Panc1 (cell line): ENCODE results near the gene TRIB2.

ENCODE experiments used
- POLR2AphosphoS5 ChIP-seq: IDR thresholded peaks from 2 replicates; pipeline ENCODE4 v1.6.1; 2012; ENCODE audit warnings: mild to moderate bottlenecking, low read depth, low read length, moderate library complexity
- SIN3A ChIP-seq: IDR thresholded peaks from 2 replicates; pipeline ENCODE4 v1.6.1; 2012; ENCODE audit warnings: low read depth, mild to moderate bottlenecking, low read length, moderate library complexity, borderline replicate concordance; ENCODE audit not compliant: insufficient read depth
- TF ChIP-seq, protein P1 (sequence below): fragments of 450-650 bp; IDR thresholded peaks from 2 replicates; pipeline ENCODE4 v1.5.1; 2017; ENCODE audit warnings: mild to moderate bottlenecking
- TF ChIP-seq, protein P2 (sequence below), 2 experiments: IDR thresholded peaks; 2 replicates each; pipeline ENCODE4 v1.6.1; 2011 to 2012; ENCODE audit warnings: low read depth in 2 of 2, control low read depth in 1 of 2, low read length in 1 of 2, mild to moderate bottlenecking in 1 of 2, moderate library complexity in 1 of 2; ENCODE audit not compliant: insufficient read depth in 1 of 2

DNA sequence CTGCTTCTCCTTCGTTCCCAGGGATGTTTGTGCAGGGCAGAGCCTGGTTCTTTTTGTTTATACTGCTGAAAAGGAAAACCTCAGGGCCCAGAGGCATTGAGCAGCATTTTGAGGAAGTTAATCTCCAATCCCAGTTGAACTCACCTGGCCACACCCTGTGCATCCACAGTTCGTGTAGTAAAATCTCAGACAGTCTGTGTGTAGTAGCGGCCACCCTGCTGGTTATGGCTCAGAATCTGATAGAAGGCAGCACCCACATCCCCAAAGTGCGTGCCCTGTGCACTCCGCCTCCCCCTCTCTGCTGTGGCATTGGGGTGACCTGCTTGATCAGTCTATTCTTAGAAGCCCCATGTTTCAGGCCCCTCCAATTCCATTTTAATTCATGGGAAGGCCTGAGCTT is 10.9 kb downstream of the TRIB2 start:
- TF ChIP-seq, protein P1, sequence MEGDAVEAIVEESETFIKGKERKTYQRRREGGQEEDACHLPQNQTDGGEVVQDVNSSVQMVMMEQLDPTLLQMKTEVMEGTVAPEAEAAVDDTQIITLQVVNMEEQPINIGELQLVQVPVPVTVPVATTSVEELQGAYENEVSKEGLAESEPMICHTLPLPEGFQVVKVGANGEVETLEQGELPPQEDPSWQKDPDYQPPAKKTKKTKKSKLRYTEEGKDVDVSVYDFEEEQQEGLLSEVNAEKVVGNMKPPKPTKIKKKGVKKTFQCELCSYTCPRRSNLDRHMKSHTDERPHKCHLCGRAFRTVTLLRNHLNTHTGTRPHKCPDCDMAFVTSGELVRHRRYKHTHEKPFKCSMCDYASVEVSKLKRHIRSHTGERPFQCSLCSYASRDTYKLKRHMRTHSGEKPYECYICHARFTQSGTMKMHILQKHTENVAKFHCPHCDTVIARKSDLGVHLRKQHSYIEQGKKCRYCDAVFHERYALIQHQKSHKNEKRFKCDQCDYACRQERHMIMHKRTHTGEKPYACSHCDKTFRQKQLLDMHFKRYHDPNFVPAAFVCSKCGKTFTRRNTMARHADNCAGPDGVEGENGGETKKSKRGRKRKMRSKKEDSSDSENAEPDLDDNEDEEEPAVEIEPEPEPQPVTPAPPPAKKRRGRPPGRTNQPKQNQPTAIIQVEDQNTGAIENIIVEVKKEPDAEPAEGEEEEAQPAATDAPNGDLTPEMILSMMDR: no peak
- TF ChIP-seq, protein P2, sequence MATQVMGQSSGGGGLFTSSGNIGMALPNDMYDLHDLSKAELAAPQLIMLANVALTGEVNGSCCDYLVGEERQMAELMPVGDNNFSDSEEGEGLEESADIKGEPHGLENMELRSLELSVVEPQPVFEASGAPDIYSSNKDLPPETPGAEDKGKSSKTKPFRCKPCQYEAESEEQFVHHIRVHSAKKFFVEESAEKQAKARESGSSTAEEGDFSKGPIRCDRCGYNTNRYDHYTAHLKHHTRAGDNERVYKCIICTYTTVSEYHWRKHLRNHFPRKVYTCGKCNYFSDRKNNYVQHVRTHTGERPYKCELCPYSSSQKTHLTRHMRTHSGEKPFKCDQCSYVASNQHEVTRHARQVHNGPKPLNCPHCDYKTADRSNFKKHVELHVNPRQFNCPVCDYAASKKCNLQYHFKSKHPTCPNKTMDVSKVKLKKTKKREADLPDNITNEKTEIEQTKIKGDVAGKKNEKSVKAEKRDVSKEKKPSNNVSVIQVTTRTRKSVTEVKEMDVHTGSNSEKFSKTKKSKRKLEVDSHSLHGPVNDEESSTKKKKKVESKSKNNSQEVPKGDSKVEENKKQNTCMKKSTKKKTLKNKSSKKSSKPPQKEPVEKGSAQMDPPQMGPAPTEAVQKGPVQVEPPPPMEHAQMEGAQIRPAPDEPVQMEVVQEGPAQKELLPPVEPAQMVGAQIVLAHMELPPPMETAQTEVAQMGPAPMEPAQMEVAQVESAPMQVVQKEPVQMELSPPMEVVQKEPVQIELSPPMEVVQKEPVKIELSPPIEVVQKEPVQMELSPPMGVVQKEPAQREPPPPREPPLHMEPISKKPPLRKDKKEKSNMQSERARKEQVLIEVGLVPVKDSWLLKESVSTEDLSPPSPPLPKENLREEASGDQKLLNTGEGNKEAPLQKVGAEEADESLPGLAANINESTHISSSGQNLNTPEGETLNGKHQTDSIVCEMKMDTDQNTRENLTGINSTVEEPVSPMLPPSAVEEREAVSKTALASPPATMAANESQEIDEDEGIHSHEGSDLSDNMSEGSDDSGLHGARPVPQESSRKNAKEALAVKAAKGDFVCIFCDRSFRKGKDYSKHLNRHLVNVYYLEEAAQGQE (IDR thresholded peaks at IDR 0.05; ENCODE audit: insufficient read depth in 1 of 2, low read depth in 2 of 2, low read length in 1 of 2): no peak
- TF ChIP-seq POLR2AphosphoS5: no peak
- TF ChIP-seq SIN3A: no peak
